Activated B cell treated with CpG ODN at 0.5 μM for 24 hours (primary cell): ENCODE results near the gene INPP5A. TPM values are rescaled to one million over a fixed set of nuclear protein-coding genes. Genes with fewer than 3 reads are reported as not detected.

ENCODE experiments used
- ATAC-seq: fragments of 200-7000 bp; cut with Tn5 transposase; one replicate; pipeline ENCODE4 v1.10.0; 2021; ENCODE audit warnings: low read depth, mild to moderate bottlenecking, moderate library complexity
- CTCF ChIA-PET: fragments of 350-600 bp; sonication (Branson Sonifier 250); formaldehyde crosslinking; loops from one replicate; lab custom pipeline; 2021; ENCODE audit warnings: antibody characterized with exemption; lab: Charles Lee
- POLR2A ChIA-PET: fragments of 350-600 bp; sonication (Branson Sonifier 250); formaldehyde crosslinking; loops from one replicate; lab custom pipeline; 2021; ENCODE audit warnings: antibody characterized with exemption; lab: Charles Lee
- DNase-seq: peaks from one replicate; pipeline ENCODE4 v3.0.0; 2022
- H3K27ac Mint-ChIP-seq: one replicate; pipeline ENCODE4 v1.8.0; 2020; ENCODE audit warnings: mixed read lengths
- H3K27me3 Mint-ChIP-seq: one replicate; pipeline ENCODE4 v1.8.0; 2021; ENCODE audit warnings: mixed read lengths
- H3K36me3 Mint-ChIP-seq: one replicate; pipeline ENCODE4 v1.8.0; 2021; ENCODE audit warnings: low read depth, mixed read lengths
- H3K4me1 Mint-ChIP-seq: one replicate; pipeline ENCODE4 v1.8.0; 2021; ENCODE audit warnings: mixed read lengths
- H3K4me3 Mint-ChIP-seq: one replicate; pipeline ENCODE4 v1.8.0; 2020; ENCODE audit warnings: mild to moderate bottlenecking, mixed read lengths
- H3K9me3 Mint-ChIP-seq: one replicate; pipeline ENCODE4 v1.8.0; 2020; ENCODE audit warnings: mixed read lengths
- intact Hi-C: fragments of 100-400 bp; cut with micrococcal nuclease; formaldehyde crosslinking; loops from one replicate; pipeline ENCODE4 v1.15.1; 2024
- total RNA-seq: library from RNA; stranded (reverse); gene quantifications from 2 replicates; pipeline ENCODE4 v1.2.3, GENCODE V29; 2022
- TF ChIP-seq, protein P1 (sequence below): fragments of 200-600 bp; IDR thresholded peaks from one replicate; pipeline ENCODE4 v1.8.0; 2022; ENCODE audit warnings: antibody characterized with exemption, mild to moderate bottlenecking

INPP5A gene
- total RNA-seq, 1 donor from 2014 or later: 24.9 TPM

DNA sequence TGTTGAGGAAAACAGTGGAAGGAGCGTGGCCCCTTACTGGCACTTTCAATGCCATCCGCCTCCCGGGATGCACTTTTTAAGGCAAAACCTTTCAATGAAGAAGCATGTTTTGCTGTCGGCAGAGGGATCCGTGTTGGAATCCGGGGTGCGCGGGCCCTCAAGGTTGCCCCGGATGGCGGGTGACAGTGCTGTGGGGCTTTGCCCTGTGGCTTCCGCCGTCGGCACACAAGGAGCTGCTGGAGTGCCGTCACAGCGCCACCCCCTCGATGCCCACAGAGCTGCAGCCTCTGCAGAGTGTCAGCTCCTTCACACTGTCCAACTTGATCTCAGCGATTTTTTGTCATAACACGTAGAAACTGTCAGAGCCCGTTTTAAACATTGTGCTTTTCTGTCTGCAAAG, 189.4 kb downstream of the INPP5A start:
- H3K4me3 Mint-ChIP-seq: no peak overlapping the region
- no peaks in the 10 kb centered on the region for H3K27me3 Mint-ChIP-seq
- ChIA-PET POLR2A (no interaction called here), CTCF (no interaction called here)
- no peak for DNase-seq
- no peak for ATAC-seq
- no peak overlapping the region for H3K27ac Mint-ChIP-seq
- H3K36me3 Mint-ChIP-seq: peaks cover 71% of the 10 kb centered on the region
- TF ChIP-seq, protein P1, sequence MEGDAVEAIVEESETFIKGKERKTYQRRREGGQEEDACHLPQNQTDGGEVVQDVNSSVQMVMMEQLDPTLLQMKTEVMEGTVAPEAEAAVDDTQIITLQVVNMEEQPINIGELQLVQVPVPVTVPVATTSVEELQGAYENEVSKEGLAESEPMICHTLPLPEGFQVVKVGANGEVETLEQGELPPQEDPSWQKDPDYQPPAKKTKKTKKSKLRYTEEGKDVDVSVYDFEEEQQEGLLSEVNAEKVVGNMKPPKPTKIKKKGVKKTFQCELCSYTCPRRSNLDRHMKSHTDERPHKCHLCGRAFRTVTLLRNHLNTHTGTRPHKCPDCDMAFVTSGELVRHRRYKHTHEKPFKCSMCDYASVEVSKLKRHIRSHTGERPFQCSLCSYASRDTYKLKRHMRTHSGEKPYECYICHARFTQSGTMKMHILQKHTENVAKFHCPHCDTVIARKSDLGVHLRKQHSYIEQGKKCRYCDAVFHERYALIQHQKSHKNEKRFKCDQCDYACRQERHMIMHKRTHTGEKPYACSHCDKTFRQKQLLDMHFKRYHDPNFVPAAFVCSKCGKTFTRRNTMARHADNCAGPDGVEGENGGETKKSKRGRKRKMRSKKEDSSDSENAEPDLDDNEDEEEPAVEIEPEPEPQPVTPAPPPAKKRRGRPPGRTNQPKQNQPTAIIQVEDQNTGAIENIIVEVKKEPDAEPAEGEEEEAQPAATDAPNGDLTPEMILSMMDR: no peak
- intact Hi-C loops: no loop called here
- H3K9me3 Mint-ChIP-seq: no peaks in the 10 kb centered on the region
- H3K4me1 Mint-ChIP-seq: no peaks in the 10 kb centered on the region

DNA sequence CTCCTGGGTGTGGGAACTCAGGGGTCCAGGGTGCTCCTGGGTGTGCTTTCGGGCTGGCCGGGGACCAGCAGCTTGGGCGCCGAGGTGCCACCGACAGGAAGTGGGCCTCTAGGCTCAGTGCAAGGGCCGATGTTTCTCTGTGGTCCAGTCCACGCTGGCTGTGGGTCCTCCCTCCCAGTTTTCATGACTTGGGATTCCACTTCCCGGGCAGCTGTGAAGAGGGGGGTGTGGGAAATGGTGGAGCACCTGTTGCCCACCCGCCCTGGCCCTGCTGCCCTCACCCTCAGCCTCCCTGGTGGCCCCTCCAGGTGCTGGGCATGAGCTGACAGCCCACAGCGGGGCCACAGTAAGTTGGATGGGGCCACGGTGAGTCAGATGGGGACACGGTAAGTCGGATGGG, 189.8 kb downstream of the INPP5A start:
- ChIA-PET CTCF (no interaction called here), POLR2A (no interaction called here)
- TF ChIP-seq, protein P1: no peak
- H3K4me3 Mint-ChIP-seq: no peak overlapping the region
- DNase-seq: no peak
- H3K27me3 Mint-ChIP-seq: no peaks in the 10 kb centered on the region
- H3K4me1 Mint-ChIP-seq: no peaks in the 10 kb centered on the region
- intact Hi-C loops: no loop called here
- no peak overlapping the region for H3K27ac Mint-ChIP-seq
- peaks cover 67% of the 10 kb centered on the region for H3K36me3 Mint-ChIP-seq
- ATAC-seq: no peak
- H3K9me3 Mint-ChIP-seq: no peaks in the 10 kb centered on the region

DNA sequence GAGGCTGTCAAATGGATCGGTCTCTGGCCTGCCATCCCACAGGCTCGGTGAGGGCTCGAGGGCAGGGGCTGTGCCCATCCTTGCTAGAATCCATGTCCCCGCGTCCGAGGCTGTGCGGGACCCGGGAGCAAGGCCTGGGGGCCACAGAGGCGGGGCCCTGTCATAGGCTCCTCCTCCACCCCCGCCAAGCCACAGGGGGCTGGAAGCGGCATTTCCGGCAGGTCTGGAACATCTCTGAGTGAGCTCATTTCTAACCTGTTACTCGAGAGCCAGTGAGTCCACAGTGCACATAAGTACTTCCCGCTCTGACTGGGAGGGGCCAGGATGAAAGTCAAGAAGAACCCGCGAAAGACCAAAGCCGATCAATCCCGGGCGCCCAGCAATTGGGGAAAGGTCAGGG, 190.7 kb downstream of the INPP5A start:
- no peak for DNase-seq
- intact Hi-C loops: no loop called here
- H3K27ac Mint-ChIP-seq: no peak overlapping the region

DNA sequence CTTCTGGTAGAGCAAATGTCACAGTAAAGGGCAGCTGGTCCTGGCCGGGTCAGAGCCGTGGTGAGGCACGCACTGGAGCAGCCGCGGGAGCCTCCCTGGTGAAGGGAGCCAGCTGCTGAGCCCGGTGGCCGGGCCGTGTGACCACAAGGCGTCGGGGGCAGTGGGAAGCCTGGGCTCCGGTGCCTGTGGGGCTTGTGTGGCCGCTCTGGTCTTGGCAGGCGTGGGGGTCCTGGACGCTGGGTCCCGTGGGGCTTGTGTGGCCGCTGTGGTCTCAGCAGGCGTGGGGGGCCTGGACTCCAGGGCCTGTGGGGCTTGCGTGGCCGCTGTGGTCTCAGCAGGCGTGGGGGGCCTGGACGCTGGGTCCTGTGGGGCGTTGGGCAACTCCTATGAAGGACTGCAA, 191.2 kb downstream of the INPP5A start:
- H3K4me3 Mint-ChIP-seq: no peak overlapping the region
- TF ChIP-seq, protein P1: no peak
- H3K27ac Mint-ChIP-seq: no peak overlapping the region
- no peaks in the 10 kb centered on the region for H3K9me3 Mint-ChIP-seq
- H3K4me1 Mint-ChIP-seq: no peaks in the 10 kb centered on the region
- no peaks in the 10 kb centered on the region for H3K27me3 Mint-ChIP-seq
- ChIA-PET POLR2A (no interaction called here), CTCF (no interaction called here)
- intact Hi-C loops: no loop called here
- DNase-seq (no peak), ATAC-seq (no peak)
- H3K36me3 Mint-ChIP-seq: peaks cover 65% of the 10 kb centered on the region

More for the DNA sequence above, 190.7 kb downstream of the INPP5A start:
- ChIA-PET POLR2A (no interaction called here), CTCF (no interaction called here)
- TF ChIP-seq, protein P1: no peak
- Mint-ChIP-seq H3K4me1 (no peaks in the 10 kb centered on the region), H3K27me3 (no peaks in the 10 kb centered on the region), H3K9me3 (no peaks in the 10 kb centered on the region), H3K36me3 (peaks cover 65% of the 10 kb centered on the region), H3K4me3 (no peak overlapping the region)
- ATAC-seq: no peak

DNA sequence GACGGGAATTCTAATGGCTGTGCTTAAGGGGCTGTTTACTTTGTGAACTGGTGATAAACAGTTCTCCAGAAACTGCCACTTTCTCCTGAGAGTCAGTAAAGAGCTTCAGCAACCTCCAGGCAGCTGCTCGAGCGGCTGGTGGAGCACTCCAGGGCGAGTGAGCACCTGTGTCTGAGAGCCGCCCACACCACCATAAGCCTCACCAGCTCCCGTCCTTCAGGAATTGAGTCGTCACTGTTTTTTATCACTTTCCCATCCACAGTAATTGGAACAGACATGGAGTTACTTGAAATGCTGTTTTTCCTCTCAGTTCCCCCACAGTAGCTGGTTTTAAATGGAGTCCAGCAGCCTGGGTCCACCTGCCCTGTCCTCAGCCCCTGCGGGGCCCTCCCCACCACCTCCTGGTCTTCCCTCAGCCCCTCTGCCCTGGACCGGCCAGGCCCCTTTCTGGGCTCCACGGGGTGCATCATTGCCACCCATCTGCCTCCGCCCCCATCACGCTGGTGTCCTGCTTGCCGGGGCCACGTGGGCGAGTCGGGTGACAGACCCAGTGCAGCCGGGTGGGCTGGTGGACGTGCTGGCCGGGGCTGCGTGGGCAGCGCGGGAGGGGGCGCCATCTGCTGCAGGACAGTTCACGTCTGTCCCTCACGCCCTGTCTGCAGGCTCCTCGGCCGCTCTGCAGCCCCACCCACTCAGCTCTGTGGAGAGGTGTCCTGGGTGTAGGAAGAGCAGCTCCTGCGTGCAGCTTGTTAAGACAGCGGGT, 192.4 kb downstream of the INPP5A start:
- Mint-ChIP-seq H3K36me3 (peaks cover 59% of the 10 kb centered on the region), H3K4me3 (no peak overlapping the region), H3K4me1 (no peaks in the 10 kb centered on the region), H3K27ac (no peak overlapping the region), H3K27me3 (no peaks in the 10 kb centered on the region), H3K9me3 (no peaks in the 10 kb centered on the region)
- POLR2A ChIA-PET: no interaction called here
- intact Hi-C loops: no loop called here
- DNase-seq (no peak), ATAC-seq (no peak)
- CTCF ChIA-PET: no interaction called here
- TF ChIP-seq, protein P1: no peak
